Activated CD8-positive, alpha-beta memory T cell treated with anti-CD3 and anti-CD28 coated beads, Interleukin-2, amount 50 U/mL, for 1 hour (primary cell): ENCODE measurements around the gene ZNF44.

Experiments used
- DNase-seq: peaks from one replicate; pipeline ENCODE4 v3.0.0-alpha.2; 2020; ENCODE audit errors: extremely low read depth

Gene ZNF44

GRCh38 chr19:12261554-12261953, 33.1 kb downstream of the ZNF44 start:
- no peak for DNase-seq

DNA sequence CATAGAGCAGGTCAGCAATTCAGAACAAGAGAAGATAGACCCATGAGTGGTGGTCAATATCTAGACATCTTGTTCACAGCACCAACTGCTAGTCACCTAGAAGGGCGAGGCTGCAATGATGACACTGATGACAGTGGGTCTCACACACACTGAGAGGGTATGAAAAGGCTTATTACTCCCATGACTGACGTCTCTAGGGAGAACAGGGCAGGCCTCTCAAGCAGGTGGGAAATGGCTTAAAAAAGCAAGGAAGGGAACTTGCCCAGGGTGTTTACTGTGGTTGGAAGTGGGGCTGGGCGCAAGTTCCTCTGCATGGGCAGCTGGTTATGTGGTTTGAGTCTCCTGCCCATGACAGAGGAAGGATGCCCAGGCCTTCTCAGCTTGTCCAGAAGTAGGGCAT, 33.8 kb downstream of the ZNF44 start:
- no peak for DNase-seq

- DNase-seq = no peak
Observed at GRCh38 chr19:12260236-12260635, 34.4 kb downstream of the ZNF44 start.

DNA sequence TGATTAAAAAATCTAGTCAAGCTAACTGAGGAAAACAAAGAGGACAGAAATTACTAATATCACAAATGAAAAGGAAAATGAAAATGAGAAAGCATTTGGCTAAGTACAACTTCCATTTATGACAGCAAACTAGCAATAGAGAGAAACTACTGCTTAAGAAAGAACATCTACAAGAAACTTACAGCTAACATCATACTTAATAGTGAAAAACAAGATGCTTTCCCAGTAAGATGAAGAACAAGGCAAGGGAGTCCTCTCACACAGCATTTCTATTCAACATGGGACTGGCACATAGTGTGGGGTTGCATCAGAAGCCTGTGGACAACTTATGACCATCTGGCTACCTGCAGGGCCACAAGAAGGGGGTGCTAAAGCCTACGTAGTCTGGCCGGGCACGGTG, 39.3 kb downstream of the ZNF44 start:
- no peak for DNase-seq

- DNase-seq = no peak
Observed at GRCh38 chr19:12247644-12248222, 47.0 kb downstream of the ZNF44 start.

- DNase-seq = no peak
Observed at GRCh38 chr19:12244370-12244769, 50.3 kb downstream of the ZNF44 start.

DNA sequence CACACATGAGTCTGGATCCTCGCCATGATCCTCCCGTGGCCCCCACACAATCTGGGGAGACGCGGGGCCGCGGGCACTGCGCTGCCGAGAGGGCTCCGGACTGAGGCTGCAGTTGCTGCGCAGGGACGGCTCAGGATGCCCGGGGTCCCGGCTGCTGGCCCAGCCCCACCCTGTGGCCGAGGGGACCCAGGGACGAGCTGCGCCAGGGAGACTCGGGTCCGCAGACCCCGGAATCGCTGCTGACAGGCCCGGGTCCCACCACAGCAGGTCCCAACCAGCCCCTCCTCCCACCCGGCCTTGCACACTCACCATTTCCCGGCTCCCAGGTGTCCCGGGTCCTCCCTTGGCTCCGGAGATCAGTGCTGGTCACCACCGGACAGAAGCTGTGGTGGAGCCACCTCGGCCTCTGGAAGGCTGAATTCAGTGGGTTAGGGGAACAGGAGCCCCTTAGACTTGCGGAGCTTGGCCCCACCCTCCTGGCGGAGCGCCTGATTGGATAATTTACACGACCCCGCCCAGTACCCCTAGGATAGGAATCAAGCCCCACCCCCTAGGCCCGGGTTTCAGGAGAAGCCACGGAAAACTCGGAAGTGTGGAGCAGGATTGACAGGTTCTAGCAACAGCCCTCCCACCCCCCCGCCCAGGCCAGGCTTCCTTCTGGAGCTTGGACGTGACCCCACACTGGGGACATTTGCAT, 57.4 kb downstream of the ZNF44 start:
- no peak for DNase-seq

- DNase-seq = no peak
Observed at GRCh38 chr19:12232961-12233360, 61.7 kb downstream of the ZNF44 start.

GRCh38 chr19:12230751-12231733, 63.6 kb downstream of the ZNF44 start:
- DNase-seq = no peak

- DNase-seq = no peak
Observed at GRCh38 chr19:12229990-12230389, 64.7 kb downstream of the ZNF44 start.

- DNase-seq = no peak
Observed at GRCh38 chr19:12224676-12225075, 70.0 kb downstream of the ZNF44 start.

DNA sequence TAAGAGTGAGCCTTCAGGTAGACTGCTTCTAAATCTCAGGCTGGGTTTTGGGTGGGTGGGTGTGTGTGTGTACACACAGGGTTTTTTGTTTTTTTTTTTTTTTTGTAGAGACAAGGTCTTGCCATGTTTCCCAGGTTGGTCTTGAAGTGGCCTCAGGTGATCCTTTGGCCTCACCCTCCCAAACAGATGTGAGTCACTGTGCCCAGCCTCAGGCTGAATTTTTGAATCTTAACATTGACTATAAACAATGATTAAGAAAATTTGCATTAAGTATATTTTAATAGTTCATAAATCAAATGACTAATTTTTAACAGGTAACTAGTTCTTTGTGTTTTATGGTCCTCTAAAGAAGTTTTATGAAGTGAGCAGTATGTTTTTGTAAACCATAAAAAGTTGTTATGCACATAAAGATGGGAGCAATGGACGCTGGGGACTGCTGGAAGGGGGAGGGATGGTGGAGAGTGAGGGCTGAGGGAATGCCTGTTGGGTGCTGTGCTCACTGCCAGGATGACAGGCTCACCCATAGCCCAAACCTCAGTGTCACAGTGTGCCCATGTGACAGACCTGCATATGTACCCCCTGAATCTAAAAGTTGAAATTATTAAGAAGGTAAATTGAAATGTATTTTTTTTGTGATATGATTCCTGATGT, 71.6 kb downstream of the ZNF44 start:
- no peak for DNase-seq
